OCI-LY7 (cell line): ENCODE results near the gene PRSS56.

Experiments
- CTCF ChIP-seq: fragments of 200-600 bp; sonication (generic); conservative IDR thresholded peaks from 2 replicates; pipeline ENCODE4 v1.5.1; 2014; ENCODE audit warnings: mild to moderate bottlenecking, antibody characterized with exemption, low read length, moderate library complexity, mixed read lengths
- EZH2phosphoT487 ChIP-seq: fragments of 200-600 bp; sonication (generic); IDR thresholded peaks from 2 replicates; pipeline ENCODE4 v1.6.1; 2018; ENCODE audit warnings: low read depth, borderline replicate concordance, mild to moderate bottlenecking, mixed run types, antibody characterized with exemption, low read length, moderate library complexity, mixed read lengths

GRCh38 chr2:232495292-232495691 lies 24.9 kb upstream of the PRSS56 start:
- no peak for TF ChIP-seq CTCF
- no peak for TF ChIP-seq EZH2phosphoT487
